Measurements from ENCODE around the gene MOCOS.

The MOCOS gene

DNA sequence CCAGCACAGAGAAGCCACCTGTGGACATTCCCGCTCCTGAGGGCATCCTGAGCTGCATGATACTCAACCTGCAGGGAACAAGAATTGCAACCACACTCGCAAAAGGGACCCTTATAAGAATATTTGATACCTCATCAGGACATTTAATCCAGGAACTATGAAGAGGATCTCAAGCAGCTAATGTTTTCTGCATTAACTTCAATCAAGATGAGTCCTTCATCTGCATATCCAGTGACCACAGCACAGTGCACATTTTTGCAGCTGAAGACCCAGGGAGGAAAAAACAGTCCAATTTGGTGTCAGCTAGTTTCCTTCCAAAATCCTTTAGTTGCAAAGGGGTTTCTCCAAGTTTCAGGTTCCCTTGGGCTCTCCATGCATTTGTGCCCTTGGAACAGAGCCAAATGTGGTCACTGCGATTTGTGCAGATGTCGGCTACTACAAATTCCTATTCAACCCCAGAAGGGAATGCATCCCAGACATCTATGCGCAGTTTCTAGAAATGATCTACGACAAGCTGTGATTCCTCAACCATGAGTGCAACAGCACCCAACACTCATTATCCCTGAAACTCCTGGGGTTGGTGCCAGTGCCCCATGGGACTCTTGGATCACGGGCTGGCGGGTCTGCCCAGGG is 86.9 kb downstream of the MOCOS start:
- no peak for DNase-seq

DNA sequence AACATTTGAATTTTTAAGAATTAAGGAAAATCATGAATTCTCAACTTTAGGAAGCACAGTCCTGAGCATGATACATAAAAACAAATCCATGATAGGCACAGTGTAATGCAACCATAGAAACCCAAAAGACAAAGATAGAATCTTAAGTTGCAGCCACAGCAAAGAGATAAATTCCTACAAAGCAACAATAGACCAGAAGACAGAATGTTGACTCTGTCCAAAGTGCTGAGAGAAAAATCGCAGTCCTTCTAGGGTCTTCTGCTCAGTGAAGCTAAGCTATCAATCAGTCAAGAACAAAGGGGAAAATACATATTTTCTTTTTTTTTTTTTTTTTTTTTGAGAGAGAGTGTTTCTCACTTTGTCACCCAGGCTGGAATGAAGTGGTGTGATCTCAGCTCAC is 88.3 kb downstream of the MOCOS start:
- no peak for DNase-seq

DNA sequence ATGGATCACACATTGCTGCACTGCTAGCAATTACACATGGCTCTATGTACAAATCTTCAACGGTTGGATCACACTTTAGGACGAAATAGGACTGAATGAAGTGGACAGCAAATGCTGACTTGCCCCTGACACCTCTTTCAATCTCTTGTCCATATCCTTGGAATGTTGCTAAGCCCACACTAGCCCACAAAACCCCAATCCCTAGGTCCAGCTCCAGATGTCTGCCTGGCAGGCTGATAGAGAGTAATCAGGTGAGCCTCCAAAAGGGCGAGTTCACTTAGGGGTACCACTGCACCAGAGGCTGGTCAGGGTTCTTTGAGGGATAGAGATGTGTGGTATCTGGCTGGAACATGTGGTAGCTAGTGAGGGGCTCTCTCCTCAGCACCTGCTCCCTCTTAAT is 91.7 kb downstream of the MOCOS start:
- DNase-seq: no peak

DNA sequence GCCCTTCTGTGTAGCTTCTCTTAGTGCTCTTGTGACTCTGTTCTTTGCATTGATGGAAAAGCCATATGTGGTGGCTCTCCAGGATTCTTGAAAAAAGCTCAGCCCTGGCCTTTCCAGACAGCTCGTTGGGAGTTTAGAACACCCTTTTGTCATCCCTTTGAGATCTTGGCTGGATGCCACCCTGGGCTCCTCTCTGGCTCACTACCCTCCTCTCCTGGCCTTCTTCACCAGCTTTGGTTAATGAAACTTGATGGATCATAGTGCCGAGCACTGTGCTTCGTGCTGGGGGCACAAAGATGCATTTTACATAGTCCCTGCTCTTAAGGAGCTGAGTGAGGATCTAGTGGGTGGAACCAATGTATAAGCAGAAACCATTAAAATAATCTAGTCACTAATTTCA is 94.6 kb downstream of the MOCOS start:
- DNase-seq: no peak

DNA sequence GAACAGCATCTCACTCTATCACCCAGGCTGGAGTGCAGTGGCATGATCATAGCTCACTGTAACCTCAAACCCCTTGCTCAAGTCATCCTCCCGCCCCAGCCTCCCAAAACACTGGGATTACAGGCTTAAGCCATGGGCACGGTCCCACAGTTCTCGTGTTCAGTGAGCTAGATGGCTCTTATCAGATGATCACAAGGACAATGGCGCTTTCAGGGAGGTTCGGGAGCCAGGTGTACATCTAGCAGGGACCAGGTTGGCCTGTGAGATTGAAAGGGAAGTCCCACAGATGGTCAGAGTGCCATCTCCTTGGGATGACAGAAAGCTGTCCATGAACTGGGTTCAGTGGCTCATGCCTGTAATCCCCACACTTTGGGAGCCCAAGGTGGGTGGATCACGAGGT is 96.2 kb downstream of the MOCOS start:
- DNase-seq: no peak

DNA sequence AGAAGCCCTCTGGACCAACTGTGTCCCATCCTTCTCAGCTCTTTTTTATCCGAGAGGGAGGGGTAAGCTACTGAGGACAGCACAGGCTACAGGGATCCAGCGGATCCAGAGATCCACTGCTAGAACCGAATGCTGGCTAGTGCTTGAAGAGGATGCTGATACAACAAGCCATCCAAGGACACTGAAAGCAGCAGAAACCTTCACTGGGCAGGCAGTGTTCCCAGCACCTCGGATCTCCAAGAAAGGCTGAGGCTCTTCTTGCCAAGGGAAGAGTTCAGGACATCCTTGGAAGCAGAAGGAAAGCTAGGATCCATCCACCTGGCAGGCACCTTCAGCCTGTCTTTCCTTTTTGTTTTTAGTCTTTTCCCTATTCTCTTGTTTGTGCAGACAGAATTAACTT is 97.0 kb downstream of the MOCOS start:
- DNase-seq: no peak

DNA sequence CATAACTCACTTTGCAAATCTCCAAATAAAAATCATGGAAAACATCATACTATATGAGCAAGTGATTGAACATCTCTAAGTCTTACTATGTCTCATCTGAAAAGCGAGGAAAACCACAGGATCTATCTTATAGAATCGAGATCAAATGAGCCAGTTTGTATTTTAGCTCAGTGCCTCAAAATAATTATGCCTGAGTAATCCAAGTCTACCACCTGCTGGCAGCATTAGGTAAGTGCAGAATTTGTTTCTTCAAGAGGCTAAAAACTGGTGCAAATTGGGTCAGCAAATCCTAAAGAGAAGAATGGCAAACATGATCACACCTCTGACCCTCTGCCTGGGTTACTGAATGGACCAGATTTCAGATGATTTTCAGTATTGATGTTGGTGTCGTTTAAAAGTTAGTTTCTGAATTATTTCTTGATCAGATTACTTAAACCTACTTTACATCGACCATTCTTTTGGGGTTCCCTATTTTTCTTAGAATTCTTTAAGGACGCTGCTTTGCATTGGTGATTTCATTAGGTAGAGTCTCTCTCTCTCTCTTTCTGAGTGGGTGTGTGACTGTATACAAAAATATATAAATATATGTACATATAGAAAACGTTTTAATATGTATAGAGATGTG is 97.5 kb downstream of the MOCOS start:
- DNase-seq: peak; percentile 62

DNA sequence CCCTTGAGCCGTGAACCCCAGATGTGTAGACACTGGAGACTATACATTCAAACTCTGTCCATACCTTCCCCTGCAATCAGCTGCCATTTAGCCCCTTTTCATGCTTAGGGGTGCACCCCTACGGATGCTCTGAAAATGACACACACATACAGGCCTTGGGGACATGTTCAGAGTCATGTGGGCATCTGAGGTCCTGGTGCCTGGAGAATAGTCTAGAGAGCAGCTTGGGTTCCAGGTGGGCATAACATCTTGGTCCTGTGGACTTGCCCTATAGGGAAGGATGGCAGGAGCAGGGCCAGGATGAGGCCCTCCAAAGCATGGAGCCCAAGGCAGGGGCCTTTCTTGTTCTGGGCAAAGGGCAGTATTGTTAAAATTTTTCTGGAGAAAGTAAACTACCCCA is 100.4 kb downstream of the MOCOS start:
- no peak for DNase-seq

DNA sequence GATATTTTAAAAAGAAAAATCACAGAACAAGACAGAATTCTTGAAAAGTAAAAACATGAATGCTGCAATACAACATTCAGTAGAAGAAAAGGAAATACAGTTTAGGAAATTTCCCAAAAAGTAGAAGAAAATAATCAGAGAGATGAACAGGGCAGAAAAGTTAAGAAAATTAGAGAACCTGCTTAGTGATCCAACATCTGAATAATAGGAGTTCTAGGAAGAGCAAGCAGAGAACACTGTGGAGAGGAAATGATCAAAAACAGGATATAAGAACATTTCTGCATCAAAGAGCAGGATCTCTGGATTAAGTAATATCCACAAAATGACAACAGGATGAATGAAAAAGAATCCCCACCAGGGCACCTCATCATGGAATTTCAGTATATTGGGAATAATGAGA is 101.4 kb downstream of the MOCOS start:
- DNase-seq: no peak

DNA sequence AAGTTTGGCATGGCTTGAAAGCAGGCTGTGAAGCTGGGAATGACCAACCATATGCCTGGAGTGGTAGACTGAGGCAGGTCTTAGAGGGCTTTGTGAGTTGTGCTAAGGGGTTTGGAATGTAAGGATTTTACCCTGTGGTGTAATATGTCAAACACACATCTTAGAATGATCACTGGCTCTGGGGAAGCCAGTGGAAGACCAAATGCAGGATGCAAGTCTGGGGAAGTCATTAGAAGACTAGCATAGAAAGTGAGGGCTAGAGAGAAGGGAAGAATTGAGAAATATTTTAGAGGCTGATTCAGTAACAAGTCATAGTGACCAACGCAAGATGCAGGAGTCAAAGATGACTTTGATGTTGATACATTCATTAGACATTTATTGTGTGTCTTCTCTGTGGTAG is 106.7 kb downstream of the MOCOS start:
- DNase-seq: no peak

DNA sequence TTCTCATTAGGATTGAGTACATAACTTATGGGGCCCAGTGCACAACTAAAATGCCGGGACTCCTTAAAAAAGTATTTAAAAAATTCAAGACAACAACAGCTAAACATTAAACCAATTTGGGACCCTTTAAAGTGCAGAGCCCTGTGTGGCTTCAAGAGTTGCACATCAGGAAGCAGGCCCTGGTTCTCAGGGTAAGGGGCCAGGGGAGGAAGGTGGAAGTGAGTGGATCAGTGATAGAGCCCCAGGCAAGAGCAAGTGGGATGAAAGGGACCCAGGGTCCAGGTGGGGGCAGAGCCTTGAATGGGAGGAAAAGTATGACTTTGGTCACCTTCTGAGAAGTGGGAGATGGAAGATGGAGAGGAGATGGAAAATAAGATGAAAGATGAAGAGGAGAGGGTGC is 107.9 kb downstream of the MOCOS start:
- DNase-seq: no peak

DNA sequence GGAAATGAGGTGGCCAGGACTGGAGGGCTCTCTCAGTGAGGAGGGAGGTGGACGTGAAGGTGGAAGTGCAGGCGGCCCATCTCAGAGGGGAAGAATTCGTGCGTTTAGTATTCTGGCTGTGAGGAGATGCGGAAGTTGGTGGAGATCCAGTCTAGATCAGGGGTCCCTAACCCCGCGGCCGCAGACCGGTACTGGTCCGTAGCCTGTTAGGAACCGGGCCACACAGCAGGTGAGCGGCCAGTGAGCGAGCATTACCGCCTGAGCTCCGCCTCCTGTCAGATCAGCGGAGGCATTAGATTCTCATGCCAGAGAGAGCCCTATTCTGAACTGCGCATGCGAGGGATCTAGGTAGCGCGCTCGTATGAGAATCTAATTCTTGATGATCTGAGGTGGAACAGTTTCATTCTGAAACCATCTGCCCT is 108.6 kb downstream of the MOCOS start:
- no peak for DNase-seq

DNA sequence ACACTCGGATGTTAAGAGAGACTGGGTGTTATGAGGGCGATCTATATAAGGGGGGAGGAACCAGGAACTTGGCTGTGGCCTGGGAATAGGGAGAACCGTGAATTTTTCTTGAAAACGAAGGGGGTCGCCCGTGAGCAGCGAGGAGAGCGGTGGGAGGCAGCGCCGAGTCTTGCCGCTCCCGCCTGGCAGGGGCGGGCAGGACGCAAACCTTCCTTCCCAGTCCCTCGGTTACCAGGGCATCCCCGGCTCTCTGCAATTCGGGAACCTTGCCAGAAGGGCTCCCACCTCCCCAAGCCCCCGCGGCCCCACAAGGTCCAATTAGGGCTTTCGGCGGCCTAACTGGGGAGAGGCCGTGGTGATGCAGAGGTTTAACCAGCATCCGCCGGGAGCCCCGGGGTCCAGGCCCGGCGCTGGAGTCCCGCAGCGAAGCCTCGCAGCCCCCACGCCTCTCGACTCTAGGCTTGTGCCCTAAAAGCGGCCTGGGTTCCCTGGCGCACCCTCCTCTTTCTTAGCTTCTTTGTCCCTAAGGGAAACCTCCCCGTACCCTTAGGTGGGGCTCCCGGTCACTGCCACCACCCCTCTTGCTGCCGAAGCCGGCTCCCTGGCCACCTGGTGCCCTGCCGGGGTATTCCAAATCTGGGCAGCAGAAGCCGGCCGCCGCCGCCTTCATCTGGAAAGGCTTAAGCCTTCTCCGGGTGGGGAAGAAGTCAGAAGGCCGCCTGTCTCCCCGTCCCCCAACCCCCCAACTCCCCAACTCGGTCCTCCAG is 109.5 kb downstream of the MOCOS start:
- DNase-seq: peak; percentile 79

DNA sequence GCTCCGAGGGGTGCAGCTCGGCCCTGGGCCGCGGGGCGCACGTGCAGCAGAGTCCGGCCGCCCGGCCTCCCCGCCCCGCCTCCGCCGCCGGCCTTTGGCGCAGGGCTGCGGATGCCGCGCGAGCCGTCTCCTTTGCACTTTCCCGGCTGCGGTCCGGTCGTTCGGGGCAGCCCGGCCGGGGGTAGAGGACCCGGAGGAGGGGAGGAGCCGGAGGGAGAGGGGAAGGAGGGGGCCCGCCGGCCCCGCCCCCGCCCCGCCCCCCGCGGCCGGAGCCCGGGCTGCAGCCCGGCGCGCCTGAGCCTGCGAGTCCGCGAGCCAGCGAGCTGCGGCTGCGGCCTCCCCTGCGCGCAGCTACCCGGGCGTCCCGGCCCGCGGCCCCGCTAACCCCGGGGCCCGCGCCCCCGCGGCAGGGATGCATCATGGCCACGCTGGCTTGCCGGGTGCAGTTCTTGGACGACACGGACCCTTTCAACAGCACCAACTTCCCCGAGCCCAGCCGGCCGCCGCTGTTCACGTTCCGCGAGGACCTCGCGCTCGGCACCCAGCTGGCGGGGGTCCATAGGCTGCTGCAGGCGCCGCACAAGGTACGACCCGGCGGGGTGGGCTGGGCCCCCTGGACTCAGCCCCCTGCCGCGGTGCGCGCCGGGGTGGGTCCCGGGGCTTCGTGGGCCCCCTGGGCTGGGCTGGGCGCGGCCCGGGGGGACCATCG is 110.3 kb downstream of the MOCOS start, which contains the start of gene FHOD3:
Gene FHOD3 (plus strand): TSS at position 297 of the 709 bp plus-strand sequence. CDS start 123 bp downstream, at position 420.
- peak; percentile 66 for DNase-seq

DNA sequence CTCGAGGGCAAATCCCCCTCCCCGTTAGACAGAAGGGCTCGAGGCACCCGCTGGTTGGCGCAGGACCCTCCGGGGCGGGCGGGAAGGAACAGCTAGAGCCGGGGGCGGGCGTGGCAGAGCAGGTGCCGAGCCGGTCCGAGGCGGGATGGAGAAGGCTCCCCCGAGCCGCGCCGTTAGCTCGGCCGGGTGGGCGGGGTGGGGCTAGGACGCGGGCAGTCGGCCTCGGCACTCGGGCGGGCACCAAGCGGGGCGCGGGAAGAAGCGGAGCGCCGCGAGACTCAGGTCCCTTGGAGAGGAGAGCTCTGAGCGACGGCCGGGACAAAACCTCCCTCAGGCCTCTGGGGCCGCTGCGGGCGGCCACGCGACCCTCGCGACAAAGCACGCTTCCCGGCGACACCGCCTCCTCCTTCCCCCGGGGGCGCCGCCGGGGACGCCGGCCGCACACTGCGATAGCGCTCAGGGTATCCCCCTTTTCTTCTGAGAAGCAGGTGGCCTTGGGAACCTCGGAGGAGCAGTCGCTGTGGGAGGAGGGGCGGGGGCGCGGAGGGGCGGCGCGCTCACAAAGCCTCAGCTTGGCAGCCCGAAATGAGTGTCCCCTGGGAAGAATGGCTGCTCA is 110.9 kb downstream of the MOCOS start:
- no peak for DNase-seq

DNA sequence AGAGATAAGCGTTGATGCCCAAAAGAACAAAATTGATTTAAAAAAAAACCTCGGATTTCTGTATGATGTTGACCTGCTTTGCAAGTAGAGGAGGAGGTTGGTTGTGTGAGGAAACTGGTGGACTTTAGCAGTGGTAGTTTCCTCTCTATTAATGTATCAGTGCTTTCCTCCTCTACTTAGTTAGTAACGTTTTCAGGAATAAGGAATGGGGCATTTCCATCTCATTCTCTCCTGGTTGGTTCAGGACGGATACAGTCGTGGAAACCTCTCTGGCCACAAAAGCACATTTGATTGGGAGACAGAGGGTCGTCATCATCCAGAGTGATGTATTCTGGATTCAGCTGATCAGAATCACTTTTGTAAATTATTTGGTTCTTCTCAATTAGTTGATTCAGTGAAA is 111.7 kb downstream of the MOCOS start:
- DNase-seq: no peak

DNA sequence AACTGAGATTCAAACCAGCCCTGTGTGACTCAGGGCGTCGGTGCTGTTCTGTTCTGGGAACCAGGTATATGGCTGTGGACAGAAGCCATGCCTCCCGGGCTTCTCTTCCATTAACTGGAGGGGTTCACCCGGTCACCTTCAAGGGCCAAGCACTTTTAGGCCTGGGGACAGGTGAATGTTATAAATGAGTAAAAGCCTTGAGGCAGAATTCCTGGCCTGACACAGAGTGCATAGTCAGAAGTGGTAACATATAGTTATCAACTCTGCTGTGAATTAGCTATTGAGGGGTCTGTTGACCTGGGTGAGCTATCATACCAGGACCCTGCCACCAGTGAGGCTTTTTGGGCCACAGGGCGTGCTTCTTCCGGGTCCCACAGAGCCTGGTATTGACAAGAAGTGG is 112.9 kb downstream of the MOCOS start:
- no peak for DNase-seq

DNA sequence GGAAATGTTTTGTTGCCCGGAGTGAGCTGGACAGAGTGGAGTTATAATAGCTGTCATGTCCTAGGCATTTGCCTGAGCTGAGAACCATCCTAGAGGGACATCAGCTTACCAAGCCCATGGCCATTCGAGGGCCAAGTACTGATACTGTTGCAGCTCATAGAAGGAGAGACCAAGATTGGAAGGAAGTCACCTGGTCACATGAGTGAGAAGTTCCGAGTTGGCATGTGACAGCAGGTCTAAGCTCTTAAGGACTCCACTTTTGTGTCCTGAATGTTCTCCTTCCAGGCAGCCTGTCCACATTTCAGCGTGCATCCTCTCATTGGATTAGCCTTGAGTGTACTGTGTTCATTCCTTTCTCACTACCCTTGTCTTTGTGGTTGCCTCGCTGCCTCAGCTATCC is 114.6 kb downstream of the MOCOS start:
- no peak for DNase-seq

DNA sequence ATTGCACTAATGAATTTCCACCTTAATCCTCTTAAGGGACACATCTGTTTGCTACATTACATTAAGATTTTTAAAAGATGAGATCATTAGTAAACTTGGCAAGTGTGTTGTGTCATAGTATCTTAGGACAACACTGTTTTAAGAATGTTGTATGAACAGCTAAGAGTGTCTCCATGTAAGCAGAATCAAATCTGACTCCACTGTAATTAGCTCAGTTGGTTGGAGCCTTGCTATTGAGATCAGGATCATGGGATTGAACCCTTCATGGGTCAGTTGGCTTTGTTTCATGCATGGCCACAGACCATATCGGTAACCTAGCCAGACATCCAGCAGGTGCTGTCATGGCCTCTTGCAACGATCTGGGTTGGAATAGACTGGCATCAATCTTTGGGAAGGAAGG is 115.4 kb downstream of the MOCOS start:
- no peak for DNase-seq

DNA sequence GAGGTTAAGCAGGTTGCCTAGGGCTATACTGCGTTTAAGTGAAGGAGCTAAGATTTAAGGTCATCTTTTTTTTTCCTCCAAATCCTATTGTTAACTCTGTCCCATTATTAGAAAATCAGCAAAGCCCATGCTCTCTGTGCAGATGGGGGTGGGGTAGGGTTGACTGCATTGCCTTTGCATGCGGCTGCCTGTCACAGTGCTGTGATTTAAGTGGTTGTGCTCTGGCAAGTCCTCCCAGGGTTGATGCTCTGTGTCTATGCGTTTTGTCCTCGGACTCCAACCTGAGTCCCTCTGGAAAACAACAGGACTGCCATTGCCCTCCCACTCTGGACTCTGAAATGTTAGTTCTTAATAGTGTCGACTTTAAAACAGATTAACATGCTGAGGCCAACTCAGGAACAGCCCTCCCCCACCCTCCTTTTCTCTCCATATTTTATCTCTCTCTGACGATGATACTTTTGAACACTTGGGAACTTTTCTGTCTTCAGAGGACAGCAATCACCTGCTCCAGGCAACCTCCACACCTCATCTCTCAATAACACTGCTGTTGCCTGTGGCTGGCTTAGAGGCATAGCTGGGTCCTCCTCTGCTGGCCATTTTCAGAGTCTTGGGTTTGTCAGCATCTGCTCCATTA is 116.0 kb downstream of the MOCOS start:
- DNase-seq: no peak

DNA sequence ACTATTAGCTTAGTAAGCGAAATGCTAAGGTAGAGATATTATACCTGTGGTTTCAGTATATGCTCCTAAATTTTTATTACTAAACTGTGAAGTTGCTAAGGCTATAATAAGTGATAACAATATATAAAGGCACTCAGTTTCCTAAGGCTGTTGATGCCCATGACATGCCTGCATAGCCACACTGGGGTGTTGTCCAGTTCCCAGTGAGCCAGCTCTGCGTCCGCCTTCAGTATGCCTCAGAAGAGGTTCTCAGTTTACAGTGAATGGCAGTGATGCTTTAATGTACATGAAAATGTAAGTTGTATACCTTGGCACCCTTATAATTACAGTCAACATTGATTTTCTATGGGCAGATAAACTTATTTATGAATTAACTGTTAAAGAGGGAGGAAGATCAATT is 117.4 kb downstream of the MOCOS start:
- no peak for DNase-seq

DNA sequence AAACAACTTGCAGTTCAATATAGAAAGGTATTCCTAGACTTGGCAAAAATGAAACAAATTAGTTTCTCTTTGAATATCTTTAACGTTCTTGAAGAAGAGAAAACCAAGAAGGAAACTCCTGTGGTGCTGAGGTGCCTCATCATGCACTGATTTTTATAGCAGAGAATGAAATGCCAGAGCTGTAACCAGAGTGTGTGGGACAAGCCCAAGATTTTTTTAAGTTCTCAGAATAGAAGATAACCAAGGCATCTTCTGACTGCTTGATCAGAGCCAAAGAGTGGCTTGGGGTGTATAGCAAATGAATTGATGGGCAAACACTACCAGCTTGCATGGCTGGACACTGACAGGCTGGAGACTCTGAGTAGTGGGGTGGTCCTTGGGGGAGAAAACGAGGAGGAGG is 118.1 kb downstream of the MOCOS start:
- no peak for DNase-seq

DNA sequence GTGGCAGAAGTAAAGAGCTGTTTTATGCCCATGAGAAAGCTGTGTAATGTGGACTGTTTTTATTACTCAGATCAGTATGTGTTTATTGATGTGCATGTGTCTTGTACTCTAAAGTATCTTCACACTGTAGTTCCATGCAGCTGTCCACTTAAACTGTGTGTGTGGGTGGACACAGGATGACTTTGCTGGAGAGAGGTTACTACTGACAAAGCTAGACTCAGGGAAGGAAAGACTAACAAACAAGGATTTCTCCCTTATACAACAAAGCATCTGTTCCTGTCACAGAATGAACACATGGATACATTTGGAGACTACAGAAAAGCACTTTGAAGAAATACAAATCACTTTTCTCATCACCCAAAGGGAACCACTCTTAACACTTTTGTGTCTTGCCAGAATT is 120.2 kb downstream of the MOCOS start:
- no peak for DNase-seq
